HG03103 (cell line): ENCODE data around the gene RPUSD2.
A peak's percentile ranks its signal among the peaks of the same experiment; 100 is the strongest.
"Not testable (repeated sequence)": the region's sequence is repeated elsewhere in the genome, so short reads cannot be mapped to it uniquely, and the experiment has no call there.

Experiments used
- ATAC-seq: cut with Tn5 transposase; IDR thresholded peaks from one replicate; pipeline ENCODE4 v1.9.1; 2021; ENCODE audit warnings: low read depth; ENCODE audit not compliant: unreplicated experiment

Gene RPUSD2

GRCh38 chr15:40564591-40565332, 4.3 kb upstream of the RPUSD2 start, which contains the start of gene CCDC32:
CCDC32 (minus strand) TSS chr15:40565042; CDS start chr15:40563015, 2,027 bp downstream.
- peak; percentile 95 for ATAC-seq

GRCh38 chr15:40565333-40566238, 3.5 kb upstream of the RPUSD2 start:
- ATAC-seq = no peak

- no peak for ATAC-seq
Observed at GRCh38 chr15:40567111-40567510, 2.0 kb upstream of the RPUSD2 start.

GRCh38 chr15:40575113-40575512, 6.0 kb downstream of the RPUSD2 start:
- no peak for ATAC-seq

GRCh38 chr15:40576914-40577313, 7.8 kb downstream of the RPUSD2 start:
- ATAC-seq = not testable (repeated sequence)

- ATAC-seq = no peak
Observed at GRCh38 chr15:40578892-40579291, 9.8 kb downstream of the RPUSD2 start.

- ATAC-seq = not testable (repeated sequence)
Observed at GRCh38 chr15:40581796-40582195, 12.7 kb downstream of the RPUSD2 start.

- ATAC-seq = no peak
Observed at GRCh38 chr15:40582726-40583246, 13.7 kb downstream of the RPUSD2 start.

GRCh38 chr15:40584191-40584590, 15.1 kb downstream of the RPUSD2 start:
- ATAC-seq = no peak

GRCh38 chr15:40590667-40591050, 21.6 kb downstream of the RPUSD2 start:
- ATAC-seq = no peak

- ATAC-seq = no peak
Observed at GRCh38 chr15:40591389-40591788, 22.3 kb downstream of the RPUSD2 start.

GRCh38 chr15:40593165-40593564, 24.1 kb downstream of the RPUSD2 start:
- ATAC-seq = no peak

GRCh38 chr15:40593588-40594428, 24.7 kb downstream of the RPUSD2 start, which contains the start of gene KNL1:
KNL1 (plus strand) TSS chr15:40594249; CDS start chr15:40602932, 8,683 bp downstream.
- ATAC-seq = peak; percentile 63

GRCh38 chr15:40594429-40594836, 25.3 kb downstream of the RPUSD2 start:
- ATAC-seq = peak; percentile 35

GRCh38 chr15:40595219-40595618, 26.1 kb downstream of the RPUSD2 start:
- ATAC-seq = no peak

GRCh38 chr15:40595773-40596172, 26.7 kb downstream of the RPUSD2 start:
- ATAC-seq = no peak

GRCh38 chr15:40597024-40597423, 27.9 kb downstream of the RPUSD2 start:
- no peak for ATAC-seq

- no peak for ATAC-seq
Observed at GRCh38 chr15:40598126-40598525, 29.0 kb downstream of the RPUSD2 start.

GRCh38 chr15:40598672-40599071, 29.6 kb downstream of the RPUSD2 start:
- ATAC-seq = no peak

GRCh38 chr15:40600956-40601355, 31.9 kb downstream of the RPUSD2 start:
- ATAC-seq = no peak
